Measurements from ENCODE around the gene CYTL1. TPM values are rescaled to one million over a fixed set of nuclear protein-coding genes. Genes with fewer than 3 reads are reported as not detected.

Gene CYTL1
- total RNA-seq, 1 donor from 2014 or later = 9.2 TPM

DNA sequence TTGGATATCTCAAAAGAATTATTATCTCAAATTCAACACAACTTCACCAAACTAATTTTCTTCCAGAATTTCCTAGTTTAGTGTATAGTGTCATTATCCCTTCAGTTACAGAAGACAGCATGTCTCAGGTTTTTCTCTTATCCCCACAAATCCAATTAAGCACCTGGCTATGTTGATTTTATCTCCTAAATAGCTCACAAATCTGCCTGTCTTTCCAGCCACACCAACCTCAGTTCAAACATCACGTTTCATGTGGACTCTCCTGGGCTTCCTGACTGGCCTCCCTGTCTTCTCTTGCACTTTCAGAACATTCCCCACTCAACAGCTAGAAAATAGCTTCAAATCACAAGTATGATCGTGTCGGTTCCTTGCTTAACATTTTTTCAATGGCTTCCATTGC, 46.8 kb upstream of the CYTL1 start:
- no peak overlapping the region for H3K9ac ChIP-seq (ENCODE audit: low read length)
- TF ChIP-seq, protein P1, sequence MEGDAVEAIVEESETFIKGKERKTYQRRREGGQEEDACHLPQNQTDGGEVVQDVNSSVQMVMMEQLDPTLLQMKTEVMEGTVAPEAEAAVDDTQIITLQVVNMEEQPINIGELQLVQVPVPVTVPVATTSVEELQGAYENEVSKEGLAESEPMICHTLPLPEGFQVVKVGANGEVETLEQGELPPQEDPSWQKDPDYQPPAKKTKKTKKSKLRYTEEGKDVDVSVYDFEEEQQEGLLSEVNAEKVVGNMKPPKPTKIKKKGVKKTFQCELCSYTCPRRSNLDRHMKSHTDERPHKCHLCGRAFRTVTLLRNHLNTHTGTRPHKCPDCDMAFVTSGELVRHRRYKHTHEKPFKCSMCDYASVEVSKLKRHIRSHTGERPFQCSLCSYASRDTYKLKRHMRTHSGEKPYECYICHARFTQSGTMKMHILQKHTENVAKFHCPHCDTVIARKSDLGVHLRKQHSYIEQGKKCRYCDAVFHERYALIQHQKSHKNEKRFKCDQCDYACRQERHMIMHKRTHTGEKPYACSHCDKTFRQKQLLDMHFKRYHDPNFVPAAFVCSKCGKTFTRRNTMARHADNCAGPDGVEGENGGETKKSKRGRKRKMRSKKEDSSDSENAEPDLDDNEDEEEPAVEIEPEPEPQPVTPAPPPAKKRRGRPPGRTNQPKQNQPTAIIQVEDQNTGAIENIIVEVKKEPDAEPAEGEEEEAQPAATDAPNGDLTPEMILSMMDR (IDR thresholded peaks at IDR 0.05; ENCODE audit: insufficient read depth, low read depth, low read length) = no peak
- no peak for TF ChIP-seq EZH2 (IDR thresholded peaks at IDR 0.05; ENCODE audit: insufficient read depth, low read length)
- H3K36me3 Mint-ChIP-seq (ENCODE audit: low read depth, unreplicated experiment) = no peaks in the 10 kb centered on the region
- H2AFZ ChIP-seq (ENCODE audit: low read depth, low read length) = no peak overlapping the region
- DNase-seq (ENCODE audit: low read depth) (no peak), FAIRE-seq (no peak)
- H3K27ac ChIP-seq (ENCODE audit: low read depth, low read length) = no peak overlapping the region
- no peak overlapping the region for H3K4me3 Mint-ChIP-seq (ENCODE audit: unreplicated experiment)
- no peaks in the 10 kb centered on the region for H3K4me1 Mint-ChIP-seq (ENCODE audit: low read depth, unreplicated experiment)
- H3K27ac Mint-ChIP-seq (ENCODE audit: unreplicated experiment) = no peak overlapping the region
- H3K27me3 Mint-ChIP-seq (ENCODE audit: low read depth, unreplicated experiment) = no peaks in the 10 kb centered on the region
- peaks cover 5% of the 10 kb centered on the region for H4K20me1 ChIP-seq (ENCODE audit: insufficient read depth, low read length)
- no peaks in the 10 kb centered on the region for H3K4me1 ChIP-seq (ENCODE audit: insufficient read depth, low read length)
- H3K36me3 ChIP-seq (ENCODE audit: insufficient read depth, low read length) = no peaks in the 10 kb centered on the region
- H3K4me3 ChIP-seq (ENCODE audit: insufficient read depth, low read depth, low read length) = no peak overlapping the region
- H3K27me3 ChIP-seq (ENCODE audit: insufficient read depth, low read length) = no peaks in the 10 kb centered on the region
- no peaks in the 10 kb centered on the region for H3K9me3 Mint-ChIP-seq (ENCODE audit: unreplicated experiment)
- no peaks in the 10 kb centered on the region for H3K9me3 ChIP-seq (ENCODE audit: insufficient read depth, low read depth, low read length)
- H3K79me2 ChIP-seq (ENCODE audit: insufficient read depth, low read length) = no peaks in the 10 kb centered on the region
- no peak overlapping the region for H3K4me2 ChIP-seq (ENCODE audit: low read length)

DNA sequence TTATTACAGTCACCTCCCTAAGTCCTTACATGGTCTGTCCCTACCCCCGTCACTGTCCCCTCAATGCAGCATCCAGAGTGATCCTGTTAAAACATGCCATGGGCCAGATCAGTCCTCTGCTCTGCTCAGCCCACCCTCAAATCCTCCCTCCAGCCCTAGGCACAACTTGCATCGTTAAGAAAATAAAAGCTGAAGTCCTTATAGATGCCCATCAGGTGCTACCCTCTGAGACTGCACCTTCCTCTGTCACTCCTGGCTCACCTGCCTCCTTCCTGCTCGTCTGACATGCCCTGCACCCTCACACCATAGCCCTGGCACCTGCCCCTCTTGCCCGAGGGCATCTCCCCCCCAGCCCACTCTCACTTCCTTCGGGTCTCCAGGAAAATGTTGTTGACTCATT, 36.2 kb upstream of the CYTL1 start:
- Mint-ChIP-seq H3K4me3 (ENCODE audit: unreplicated experiment) (no peak overlapping the region), H3K36me3 (ENCODE audit: low read depth, unreplicated experiment) (no peaks in the 10 kb centered on the region), H3K4me1 (ENCODE audit: low read depth, unreplicated experiment) (no peaks in the 10 kb centered on the region), H3K27ac (ENCODE audit: unreplicated experiment) (no peak overlapping the region), H3K9me3 (ENCODE audit: unreplicated experiment) (peaks cover 4% of the 10 kb centered on the region), H3K27me3 (ENCODE audit: low read depth, unreplicated experiment) (peaks cover 13% of the 10 kb centered on the region)
- Histone ChIP-seq H3K9me3 (ENCODE audit: insufficient read depth, low read depth, low read length) (no peaks in the 10 kb centered on the region), H3K4me3 (ENCODE audit: insufficient read depth, low read depth, low read length) (no peak overlapping the region), H3K4me2 (ENCODE audit: low read length) (no peak overlapping the region), H4K20me1 (ENCODE audit: insufficient read depth, low read length) (peaks cover 10% of the 10 kb centered on the region), H3K36me3 (ENCODE audit: insufficient read depth, low read length) (no peaks in the 10 kb centered on the region), H3K4me1 (ENCODE audit: insufficient read depth, low read length) (peaks cover 13% of the 10 kb centered on the region), H3K79me2 (ENCODE audit: insufficient read depth, low read length) (peaks cover 2% of the 10 kb centered on the region), H3K27me3 (ENCODE audit: insufficient read depth, low read length) (no peaks in the 10 kb centered on the region), H2AFZ (ENCODE audit: low read depth, low read length) (no peak overlapping the region), H3K27ac (ENCODE audit: low read depth, low read length) (no peak overlapping the region), H3K9ac (ENCODE audit: low read length) (no peak overlapping the region)
- FAIRE-seq = no peak
- no peak for DNase-seq (ENCODE audit: low read depth)
- TF ChIP-seq, protein P1 (IDR thresholded peaks at IDR 0.05; ENCODE audit: insufficient read depth, low read depth, low read length) = no peak
- no peak for TF ChIP-seq EZH2 (IDR thresholded peaks at IDR 0.05; ENCODE audit: insufficient read depth, low read length)

DNA sequence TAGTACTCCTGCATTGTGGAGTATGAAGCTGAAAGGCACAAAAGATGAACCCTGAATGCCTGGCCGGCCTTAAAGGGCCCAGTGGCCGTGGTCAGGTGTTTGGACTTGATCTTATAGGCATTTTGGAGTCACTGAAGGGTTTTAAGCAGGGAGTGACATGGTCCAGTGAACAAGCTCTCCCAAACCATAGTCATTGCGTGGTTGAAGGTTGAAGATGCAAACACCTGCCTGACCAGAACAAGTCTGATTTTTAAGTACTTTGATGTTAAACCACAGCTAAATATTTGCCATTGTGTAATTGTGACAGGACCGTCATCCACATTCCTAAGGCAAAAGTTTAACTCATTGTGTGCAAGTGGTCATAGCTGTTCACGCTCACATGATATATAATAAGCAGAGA, 35.3 kb upstream of the CYTL1 start:
- H3K36me3 Mint-ChIP-seq (ENCODE audit: low read depth, unreplicated experiment) = no peaks in the 10 kb centered on the region

More for the DNA sequence above, 35.3 kb upstream of the CYTL1 start:
- FAIRE-seq (no peak), DNase-seq (ENCODE audit: low read depth) (peak; percentile 16)
- no peak overlapping the region for H3K27ac Mint-ChIP-seq (ENCODE audit: unreplicated experiment)
- H3K4me3 Mint-ChIP-seq (ENCODE audit: unreplicated experiment) = no peak overlapping the region
- Histone ChIP-seq H3K4me2 (ENCODE audit: low read length) (no peak overlapping the region), H3K36me3 (ENCODE audit: insufficient read depth, low read length) (no peaks in the 10 kb centered on the region), H2AFZ (ENCODE audit: low read depth, low read length) (no peak overlapping the region), H3K79me2 (ENCODE audit: insufficient read depth, low read length) (peaks cover 2% of the 10 kb centered on the region), H3K27me3 (ENCODE audit: insufficient read depth, low read length) (no peaks in the 10 kb centered on the region), H3K4me3 (ENCODE audit: insufficient read depth, low read depth, low read length) (no peak overlapping the region), H4K20me1 (ENCODE audit: insufficient read depth, low read length) (peaks cover 10% of the 10 kb centered on the region), H3K9ac (ENCODE audit: low read length) (no peak overlapping the region), H3K4me1 (ENCODE audit: insufficient read depth, low read length) (peaks cover 13% of the 10 kb centered on the region), H3K27ac (ENCODE audit: low read depth, low read length) (no peak overlapping the region), H3K9me3 (ENCODE audit: insufficient read depth, low read depth, low read length) (no peaks in the 10 kb centered on the region)
- H3K27me3 Mint-ChIP-seq (ENCODE audit: low read depth, unreplicated experiment) = peaks cover 13% of the 10 kb centered on the region
- no peaks in the 10 kb centered on the region for H3K4me1 Mint-ChIP-seq (ENCODE audit: low read depth, unreplicated experiment)
- TF ChIP-seq, protein P1 (IDR thresholded peaks at IDR 0.05; ENCODE audit: insufficient read depth, low read depth, low read length) = no peak
- H3K9me3 Mint-ChIP-seq (ENCODE audit: unreplicated experiment) = no peaks in the 10 kb centered on the region

All from astrocyte (in vitro differentiated cells and primary cell).